HEK293 (cell line): ENCODE data around the gene CA5A.
"Not testable (repeated sequence)": the region's sequence is repeated elsewhere in the genome, so short reads cannot be mapped to it uniquely, and the experiment has no call there.

ENCODE experiments used
- CTCF ChIA-PET: fragments of 350-600 bp; formaldehyde crosslinking; extraction: SDS; loops from one replicate; lab custom pipeline; 2021; ENCODE audit warnings: antibody characterized with exemption; lab: Yijun Ruan, JAX
- POLR2A ChIA-PET: fragments of 300-600 bp; formaldehyde crosslinking; extraction: SDS; loops from one replicate; lab custom pipeline; 2020; ENCODE audit warnings: antibody characterized with exemption, inconsistent platforms; lab: Yijun Ruan, JAX
- H3K27ac ChIP-seq: fragments of 200-500 bp; sonication (Bioruptor generic); 2 replicates; pipeline ENCODE4 v1.5.1; 2014; ENCODE audit warnings: low read depth, low read length, control low read depth, inconsistent platforms; ENCODE audit errors: extremely low read depth
- H3K36me3 ChIP-seq, 2 experiments: fragments of 200-500 bp in 1 of 2; sonication (Bioruptor generic) in 1 of 2; 1 replicate in 1 of 2; 2 replicates in 1 of 2; pipeline ENCODE4 v1.5.1; 2014 to 2017; ENCODE audit warnings: inconsistent platforms in 2 of 2, low read length in 2 of 2; ENCODE audit not compliant: control insufficient read depth in 2 of 2, insufficient read depth in 1 of 2
- H3K4me1 ChIP-seq: fragments of 200-500 bp; sonication (Bioruptor generic); 2 replicates; pipeline ENCODE4 v1.5.1; 2014; ENCODE audit warnings: mild to moderate bottlenecking, low read length, inconsistent platforms; ENCODE audit not compliant: control insufficient read depth, insufficient read depth
- H3K4me3 ChIP-seq: 2 replicates; pipeline ENCODE4 v1.5.1; 2011; ENCODE audit warnings: low read depth, mild to moderate bottlenecking, control low read depth, low read length, moderate library complexity
- H3K9me3 ChIP-seq: fragments of 200-500 bp; sonication (Bioruptor generic); 2 replicates; pipeline ENCODE4 v1.5.1; 2014; ENCODE audit warnings: low read depth, low read length, inconsistent platforms; ENCODE audit not compliant: control insufficient read depth, insufficient read depth
- GLIS1 ChIP-seq: fragments of 450-650 bp; formaldehyde crosslinking; IDR thresholded peaks from 2 replicates; pipeline ENCODE4 v1.5.1; 2016; ENCODE audit warnings: missing biosample characterization, missing genetic modification characterization
- IKZF3 ChIP-seq: fragments of 450-650 bp; IDR thresholded peaks from 2 replicates; pipeline ENCODE4 v1.5.0; 2018; ENCODE audit warnings: missing biosample characterization, mild to moderate bottlenecking, missing genetic modification characterization, moderate library complexity
- PRDM4 ChIP-seq: fragments of 450-650 bp; formaldehyde crosslinking; IDR thresholded peaks from 2 replicates; pipeline ENCODE4 v1.5.1; 2017; ENCODE audit warnings: missing biosample characterization, missing genetic modification characterization
- YY1 ChIP-seq: fragments of 450-650 bp; formaldehyde crosslinking; IDR thresholded peaks from 2 replicates; pipeline ENCODE4 v1.5.1; 2018; ENCODE audit warnings: missing biosample characterization, missing genetic modification characterization
- ZBTB20 ChIP-seq: fragments of 450-650 bp; formaldehyde crosslinking; IDR thresholded peaks from 2 replicates; pipeline ENCODE4 v1.5.1; 2016; ENCODE audit warnings: missing biosample characterization, missing genetic modification characterization
- ZEB2 ChIP-seq: fragments of 450-650 bp; formaldehyde crosslinking; IDR thresholded peaks from 2 replicates; pipeline ENCODE4 v1.5.1; 2016; ENCODE audit warnings: missing biosample characterization, missing genetic modification characterization
- ZIC2 ChIP-seq: fragments of 450-650 bp; formaldehyde crosslinking; IDR thresholded peaks from 2 replicates; pipeline ENCODE4 v1.5.1; 2016; ENCODE audit warnings: missing biosample characterization, missing genetic modification characterization
- ZNF121 ChIP-seq: fragments of 450-650 bp; formaldehyde crosslinking; IDR thresholded peaks from 2 replicates; pipeline ENCODE4 v1.5.1; 2016; ENCODE audit warnings: missing biosample characterization, missing genetic modification characterization
- ZNF214 ChIP-seq: fragments of 450-650 bp; formaldehyde crosslinking; IDR thresholded peaks from 2 replicates; pipeline ENCODE4 v1.5.1; 2017; ENCODE audit warnings: missing biosample characterization, mild to moderate bottlenecking, missing genetic modification characterization, borderline replicate concordance
- ZNF510 ChIP-seq: fragments of 450-650 bp; formaldehyde crosslinking; IDR thresholded peaks from 2 replicates; pipeline ENCODE4 v1.5.1; 2018; ENCODE audit warnings: mild to moderate bottlenecking, missing genetic modification characterization, missing biosample characterization; ENCODE audit not compliant: insufficient replicate concordance
- ZNF768 ChIP-seq: fragments of 450-650 bp; formaldehyde crosslinking; IDR thresholded peaks from 2 replicates; pipeline ENCODE4 v1.5.1; 2018; ENCODE audit warnings: missing biosample characterization, mild to moderate bottlenecking, missing genetic modification characterization
- ZNF785 ChIP-seq: fragments of 450-650 bp; formaldehyde crosslinking; IDR thresholded peaks from 2 replicates; pipeline ENCODE4 v1.5.1; 2016; ENCODE audit warnings: missing biosample characterization, missing genetic modification characterization
- TF ChIP-seq, protein P1 (sequence below): fragments of 450-650 bp; formaldehyde crosslinking; IDR thresholded peaks from 2 replicates; pipeline ENCODE4 v1.5.1; 2016; ENCODE audit warnings: missing biosample characterization, missing genetic modification characterization

CA5A gene

GRCh38 chr16:87860553-87861299, 75.6 kb downstream of the CA5A start (continued):
- TF ChIP-seq PRDM4 (tag by site-specific recombination) (no peak), ZNF510 (no peak)
- TF ChIP-seq, all 188 proteins: peak for 21

GRCh38 chr16:87858151-87858993, 78.0 kb downstream of the CA5A start:
- not testable (repeated sequence) for H3K4me1 ChIP-seq, H3K4me3 ChIP-seq, H3K9me3 ChIP-seq, H3K27ac ChIP-seq, H3K36me3 ChIP-seq
- CTCF ChIA-PET = interaction anchor here (0.7 to 3.7 kb wide), 3 partner anchors 9 to 13 kb away, joined by 3 to 29 read pairs (median 3); no protein-coding TSS in a partner anchor
- POLR2A ChIA-PET = interaction anchor here (1.2 to 1.3 kb wide), 2 partner anchors 11 to 13 kb away, joined by 3 to 4 read pairs; partner anchors contain the start of gene SLC7A5
- peak; percentile 70; the same call in 1 of the 2 replicates for TF ChIP-seq ZNF768 (tag by site-specific recombination)

- TF ChIP-seq GLIS1 (tag by site-specific recombination) = peak; percentile 37; the same call in 1 of the 2 replicates
- no peak for TF ChIP-seq YY1 (tag by site-specific recombination)
- Histone ChIP-seq H3K4me1 (peaks cover 8% of the 10 kb centered on the region), H3K9me3 (no peaks in the 10 kb centered on the region), H3K4me3 (no peak overlapping the region), H3K27ac (no peak overlapping the region), H3K36me3 (peaks cover 0 to 4% of the 10 kb centered on the region in 2 experiments; a peak in 1 of 3 replicates)
- ChIA-PET CTCF (interaction anchor here (1.2 to 1.7 kb wide), 2 partner anchors 50 to 77 kb away, joined by 6 to 7 read pairs; no protein-coding TSS in a partner anchor), POLR2A (interaction anchor here (0.7 to 1.1 kb wide), 4 partner anchors 8 to 12 kb away, joined by 3 to 4 read pairs (median 3); partner anchors contain the start of gene SLC7A5)
These were observed 79.5 kb downstream of the CA5A start for GRCh38 chr16:87856791-87857228.

DNA sequence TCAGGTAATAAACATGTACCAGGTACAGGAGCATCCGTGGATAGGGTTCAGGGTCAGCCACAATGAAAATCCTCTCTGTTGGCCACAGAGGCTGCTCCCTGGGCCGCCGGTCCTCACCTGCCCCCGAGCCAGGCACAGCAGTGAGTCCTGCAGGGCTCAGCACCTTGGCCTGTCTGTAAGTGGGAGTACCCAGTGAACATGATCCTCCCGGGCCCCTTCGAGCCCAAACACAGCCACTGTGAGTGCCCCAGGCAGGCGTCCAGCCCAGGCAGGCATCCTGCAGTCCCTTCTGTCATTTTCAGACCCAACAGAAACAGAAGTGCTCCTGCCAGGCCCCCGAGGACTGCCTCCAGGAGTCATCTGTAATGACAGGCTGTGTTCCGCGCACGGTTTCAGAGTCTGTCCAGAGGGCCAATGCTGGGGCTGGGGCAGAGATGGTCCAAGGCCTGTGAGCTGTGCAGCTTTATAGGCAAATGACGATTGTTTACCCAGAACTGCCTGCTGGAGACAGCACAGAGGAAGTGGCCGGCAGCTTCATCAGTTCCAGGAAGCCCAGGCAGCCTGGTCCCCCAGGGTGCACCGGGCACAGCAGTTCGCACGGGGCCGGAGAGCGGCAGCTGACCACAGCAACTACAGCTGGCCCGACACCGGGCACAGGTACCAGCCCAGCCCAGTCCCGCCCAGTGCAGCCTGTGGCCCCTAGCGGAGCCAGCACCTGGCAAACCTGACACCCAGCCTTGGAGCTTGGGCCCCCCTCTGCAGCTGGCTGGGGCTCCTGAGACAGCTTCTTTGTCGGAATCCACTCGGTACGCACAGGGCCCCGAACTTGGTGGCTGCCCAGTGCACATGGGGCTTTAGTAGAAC, 80.2 kb downstream of the CA5A start:
- TF ChIP-seq, protein P1, sequence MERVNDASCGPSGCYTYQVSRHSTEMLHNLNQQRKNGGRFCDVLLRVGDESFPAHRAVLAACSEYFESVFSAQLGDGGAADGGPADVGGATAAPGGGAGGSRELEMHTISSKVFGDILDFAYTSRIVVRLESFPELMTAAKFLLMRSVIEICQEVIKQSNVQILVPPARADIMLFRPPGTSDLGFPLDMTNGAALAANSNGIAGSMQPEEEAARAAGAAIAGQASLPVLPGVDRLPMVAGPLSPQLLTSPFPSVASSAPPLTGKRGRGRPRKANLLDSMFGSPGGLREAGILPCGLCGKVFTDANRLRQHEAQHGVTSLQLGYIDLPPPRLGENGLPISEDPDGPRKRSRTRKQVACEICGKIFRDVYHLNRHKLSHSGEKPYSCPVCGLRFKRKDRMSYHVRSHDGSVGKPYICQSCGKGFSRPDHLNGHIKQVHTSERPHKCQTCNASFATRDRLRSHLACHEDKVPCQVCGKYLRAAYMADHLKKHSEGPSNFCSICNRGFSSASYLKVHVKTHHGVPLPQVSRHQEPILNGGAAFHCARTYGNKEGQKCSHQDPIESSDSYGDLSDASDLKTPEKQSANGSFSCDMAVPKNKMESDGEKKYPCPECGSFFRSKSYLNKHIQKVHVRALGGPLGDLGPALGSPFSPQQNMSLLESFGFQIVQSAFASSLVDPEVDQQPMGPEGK (tag by site-specific recombination) = peak; percentile 22; the same call in 1 of the 2 replicates
- 0 out of 2 replicates have a peak, but pooled peaks have one; percentile 9 for TF ChIP-seq GLIS1 (tag by site-specific recombination)
- TF ChIP-seq ZNF214 (tag by site-specific recombination) = no peak
- TF ChIP-seq IKZF3 (tag by site-specific recombination) = no peak
- TF ChIP-seq ZBTB20 = peak; percentile 92
- peak; percentile 75 for TF ChIP-seq ZIC2 (tag by site-specific recombination)
- TF ChIP-seq ZNF121 (tag by site-specific recombination) = 0 out of 2 replicates have a peak, but pooled peaks have one; percentile 25
- TF ChIP-seq ZNF785 (tag by site-specific recombination) = no peak
- TF ChIP-seq ZEB2 = 0 out of 2 replicates have a peak, but pooled peaks have one; percentile 8
- ChIA-PET POLR2A (interaction anchor here (0.7 to 1.1 kb wide), 4 partner anchors 9 to 13 kb away, joined by 3 to 4 read pairs (median 3); partner anchors contain the start of gene SLC7A5), CTCF (interaction anchor here (0.7 to 1.7 kb wide), 4 partner anchors 15 to 267 kb away, joined by 3 to 7 read pairs (median 6); no protein-coding TSS in a partner anchor)
- Histone ChIP-seq H3K27ac (no peak overlapping the region; the same call in 1 of the 2 replicates), H3K9me3 (no peaks in the 10 kb centered on the region), H3K4me3 (no peak overlapping the region), H3K4me1 (peaks cover 8% of the 10 kb centered on the region), H3K36me3 (peaks cover 0 to 4% of the 10 kb centered on the region in 2 experiments; a peak in 1 of 3 replicates)
